MM.1S (cell line): ENCODE data around the gene DNLZ.

Source experiments
- DNase-seq: peaks from one replicate; pipeline ENCODE4 v3.0.0-alpha.2; 2015
- H2AFZ ChIP-seq: fragments of 300-600 bp; sonication (generic); 2 replicates; pipeline ENCODE4 v1.6.0; 2016; ENCODE audit warnings: antibody characterized with exemption, low read length
- H3F3A ChIP-seq: fragments of 300-600 bp; sonication (generic); 2 replicates; pipeline ENCODE4 v1.6.1; 2016; ENCODE audit warnings: mild to moderate bottlenecking, antibody characterized with exemption, low read length, moderate library complexity, mixed read lengths; ENCODE audit not compliant: insufficient read depth
- H3K27ac ChIP-seq: fragments of 300-600 bp; sonication (generic); 2 replicates; pipeline ENCODE4 v1.5.1; 2016; ENCODE audit warnings: mild to moderate bottlenecking, low read length
- H3K27me3 ChIP-seq: fragments of 300-600 bp; sonication (generic); replicated peaks from 2 replicates; pipeline ENCODE4 v1.6.0; 2016; ENCODE audit warnings: low read length; ENCODE audit not compliant: insufficient read depth
- H3K36me3 ChIP-seq: fragments of 300-600 bp; sonication (generic); replicated peaks from 2 replicates; pipeline ENCODE4 v1.6.1; 2016; ENCODE audit warnings: mild to moderate bottlenecking, low read length, mixed read lengths; ENCODE audit not compliant: insufficient read depth
- H3K4me1 ChIP-seq: fragments of 300-600 bp; sonication (generic); 2 replicates; pipeline ENCODE4 v1.6.1; 2016; ENCODE audit warnings: low read length, mixed read lengths
- H3K4me2 ChIP-seq: fragments of 300-600 bp; sonication (generic); 2 replicates; pipeline ENCODE4 v1.6.0; 2016; ENCODE audit warnings: low read depth, low read length
- H3K4me3 ChIP-seq: fragments of 300-600 bp; sonication (generic); 2 replicates; pipeline ENCODE4 v1.5.1; 2016; ENCODE audit warnings: low read length, mixed read lengths
- H3K79me2 ChIP-seq: fragments of 300-600 bp; sonication (generic); 2 replicates; pipeline ENCODE4 v1.6.1; 2016; ENCODE audit warnings: mixed run types, low read length, mixed read lengths
- H3K9ac ChIP-seq: fragments of 300-600 bp; sonication (generic); 2 replicates; pipeline ENCODE4 v1.6.1; 2016; ENCODE audit warnings: low read length, mixed read lengths
- H3K9me2 ChIP-seq: fragments of 300-600 bp; sonication (generic); replicated peaks from 2 replicates; pipeline ENCODE4 v1.6.1; 2016; ENCODE audit warnings: mild to moderate bottlenecking, low read length, mixed read lengths; ENCODE audit not compliant: insufficient read depth
- H3K9me3 ChIP-seq: fragments of 300-600 bp; sonication (generic); replicated peaks from 2 replicates; pipeline ENCODE4 v1.6.1; 2016; ENCODE audit warnings: mild to moderate bottlenecking, low read length, mixed read lengths; ENCODE audit not compliant: insufficient read depth
- H4K20me1 ChIP-seq: fragments of 300-600 bp; sonication (generic); 2 replicates; pipeline ENCODE4 v1.6.1; 2016; ENCODE audit warnings: mild to moderate bottlenecking, low read length, moderate library complexity, mixed read lengths; ENCODE audit not compliant: insufficient read depth
- EZH2 ChIP-seq: fragments of 300-600 bp; sonication (generic); optimal IDR thresholded peaks from 2 replicates; pipeline ENCODE3; 2017; ENCODE audit warnings: low read depth, mild to moderate bottlenecking, antibody characterized with exemption, low read length, mixed read lengths
- EZH2phosphoT487 ChIP-seq: fragments of 300-600 bp; sonication (generic); IDR thresholded peaks from 2 replicates; pipeline ENCODE4 v1.6.1; 2018; ENCODE audit warnings: antibody characterized with exemption, low read length
- TF ChIP-seq, protein P1 (sequence below): fragments of 300-600 bp; sonication (generic); IDR thresholded peaks from 2 replicates; pipeline ENCODE4 v1.5.1; 2016; ENCODE audit warnings: antibody characterized with exemption, low read length, mixed read lengths

DNLZ gene

DNA sequence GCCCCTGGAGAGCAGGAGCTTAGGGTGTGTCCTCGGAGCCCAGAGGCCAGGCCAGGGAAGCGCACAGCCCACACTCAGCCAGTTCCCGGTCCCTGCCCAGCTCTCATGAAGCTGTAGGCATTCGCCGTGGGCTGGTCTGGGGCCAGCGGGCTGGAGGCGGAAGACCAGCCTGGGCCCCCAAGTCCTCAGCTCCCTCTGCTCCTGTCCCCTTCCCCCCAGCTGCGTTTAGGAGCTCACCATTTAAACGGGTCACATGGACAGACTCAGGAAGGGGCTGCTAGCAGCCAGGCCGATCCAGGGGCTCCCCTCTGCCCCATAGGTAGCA, 17.4 kb downstream of the DNLZ start:
- H3K9ac ChIP-seq, result no peak overlapping the region
- H3K79me2 ChIP-seq, result no peaks in the 10 kb centered on the region
- peaks cover 98% of the 10 kb centered on the region for H3K27me3 ChIP-seq
- H3K27ac ChIP-seq, result no peak overlapping the region
- no peak overlapping the region for H2AFZ ChIP-seq
- H3K4me2 ChIP-seq, result no peak overlapping the region
- no peak for TF ChIP-seq EZH2phosphoT487
- TF ChIP-seq EZH2, result no peak
- TF ChIP-seq, protein P1, sequence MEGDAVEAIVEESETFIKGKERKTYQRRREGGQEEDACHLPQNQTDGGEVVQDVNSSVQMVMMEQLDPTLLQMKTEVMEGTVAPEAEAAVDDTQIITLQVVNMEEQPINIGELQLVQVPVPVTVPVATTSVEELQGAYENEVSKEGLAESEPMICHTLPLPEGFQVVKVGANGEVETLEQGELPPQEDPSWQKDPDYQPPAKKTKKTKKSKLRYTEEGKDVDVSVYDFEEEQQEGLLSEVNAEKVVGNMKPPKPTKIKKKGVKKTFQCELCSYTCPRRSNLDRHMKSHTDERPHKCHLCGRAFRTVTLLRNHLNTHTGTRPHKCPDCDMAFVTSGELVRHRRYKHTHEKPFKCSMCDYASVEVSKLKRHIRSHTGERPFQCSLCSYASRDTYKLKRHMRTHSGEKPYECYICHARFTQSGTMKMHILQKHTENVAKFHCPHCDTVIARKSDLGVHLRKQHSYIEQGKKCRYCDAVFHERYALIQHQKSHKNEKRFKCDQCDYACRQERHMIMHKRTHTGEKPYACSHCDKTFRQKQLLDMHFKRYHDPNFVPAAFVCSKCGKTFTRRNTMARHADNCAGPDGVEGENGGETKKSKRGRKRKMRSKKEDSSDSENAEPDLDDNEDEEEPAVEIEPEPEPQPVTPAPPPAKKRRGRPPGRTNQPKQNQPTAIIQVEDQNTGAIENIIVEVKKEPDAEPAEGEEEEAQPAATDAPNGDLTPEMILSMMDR, result no peak
- no peaks in the 10 kb centered on the region for H3K9me3 ChIP-seq
- H3K9me2 ChIP-seq, result no peaks in the 10 kb centered on the region
- H3K36me3 ChIP-seq, result no peaks in the 10 kb centered on the region
- H3K4me1 ChIP-seq, result no peaks in the 10 kb centered on the region
- H3K4me3 ChIP-seq, result no peak overlapping the region
- H3F3A ChIP-seq, result no peaks in the 10 kb centered on the region
- H4K20me1 ChIP-seq, result no peaks in the 10 kb centered on the region
- DNase-seq, result no peak

DNA sequence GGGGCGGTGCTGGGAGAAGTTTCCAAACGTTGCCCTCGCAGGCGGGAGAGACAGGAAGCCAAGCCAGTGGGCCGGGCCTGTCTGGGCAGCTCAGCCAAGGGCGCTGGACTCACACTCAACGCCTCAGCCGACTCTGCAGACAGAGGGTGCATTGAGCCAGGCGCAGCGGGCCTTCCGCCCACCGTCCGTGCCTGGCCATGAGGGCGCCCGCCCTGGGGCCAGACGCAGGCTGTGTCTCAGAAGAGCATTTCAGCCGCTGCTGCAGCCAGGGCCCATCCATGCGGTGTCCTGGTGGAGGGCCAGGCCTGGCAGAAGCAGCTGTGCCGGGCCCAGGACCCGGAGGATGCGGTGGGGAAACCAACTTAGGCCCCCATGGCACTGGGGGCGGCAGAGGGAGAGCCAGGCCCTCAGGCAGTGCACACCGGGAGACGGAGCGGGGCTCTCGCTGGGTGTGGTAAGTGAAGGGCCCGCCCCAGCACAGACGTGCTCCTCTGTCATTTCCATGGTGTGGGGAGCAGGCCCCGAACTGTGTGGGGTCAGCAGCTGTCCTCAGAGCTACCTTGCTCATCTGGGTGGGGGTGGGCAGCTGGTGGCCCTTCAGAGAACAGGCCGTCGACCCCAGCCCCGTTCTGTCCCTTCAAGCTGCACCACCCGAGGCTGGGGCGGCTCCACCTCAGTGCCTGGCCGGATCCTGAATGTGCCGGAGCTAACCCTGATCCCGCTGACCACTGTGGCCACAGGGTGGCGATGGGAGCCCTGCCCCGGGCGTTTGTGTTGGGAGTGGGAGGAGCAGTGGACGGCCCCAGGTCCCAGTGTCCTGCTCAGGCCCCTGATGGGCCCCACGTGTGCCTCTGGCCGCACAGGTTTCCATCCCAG, 18.0 kb downstream of the DNLZ start:
- no peak for DNase-seq
- H3K27me3 ChIP-seq, result peaks cover 98% of the 10 kb centered on the region
- H3K27ac ChIP-seq, result no peak overlapping the region
- no peak overlapping the region for H3K4me2 ChIP-seq
- no peaks in the 10 kb centered on the region for H3F3A ChIP-seq
- H3K9ac ChIP-seq, result no peak overlapping the region
- H3K4me3 ChIP-seq, result no peak overlapping the region
- H4K20me1 ChIP-seq, result no peaks in the 10 kb centered on the region
- no peaks in the 10 kb centered on the region for H3K79me2 ChIP-seq
- no peaks in the 10 kb centered on the region for H3K36me3 ChIP-seq
- no peaks in the 10 kb centered on the region for H3K4me1 ChIP-seq
- no peak for TF ChIP-seq EZH2
- TF ChIP-seq, protein P1, result no peak
- no peak for TF ChIP-seq EZH2phosphoT487
- H3K9me3 ChIP-seq, result no peaks in the 10 kb centered on the region
- H2AFZ ChIP-seq, result no peak overlapping the region
- no peaks in the 10 kb centered on the region for H3K9me2 ChIP-seq

DNA sequence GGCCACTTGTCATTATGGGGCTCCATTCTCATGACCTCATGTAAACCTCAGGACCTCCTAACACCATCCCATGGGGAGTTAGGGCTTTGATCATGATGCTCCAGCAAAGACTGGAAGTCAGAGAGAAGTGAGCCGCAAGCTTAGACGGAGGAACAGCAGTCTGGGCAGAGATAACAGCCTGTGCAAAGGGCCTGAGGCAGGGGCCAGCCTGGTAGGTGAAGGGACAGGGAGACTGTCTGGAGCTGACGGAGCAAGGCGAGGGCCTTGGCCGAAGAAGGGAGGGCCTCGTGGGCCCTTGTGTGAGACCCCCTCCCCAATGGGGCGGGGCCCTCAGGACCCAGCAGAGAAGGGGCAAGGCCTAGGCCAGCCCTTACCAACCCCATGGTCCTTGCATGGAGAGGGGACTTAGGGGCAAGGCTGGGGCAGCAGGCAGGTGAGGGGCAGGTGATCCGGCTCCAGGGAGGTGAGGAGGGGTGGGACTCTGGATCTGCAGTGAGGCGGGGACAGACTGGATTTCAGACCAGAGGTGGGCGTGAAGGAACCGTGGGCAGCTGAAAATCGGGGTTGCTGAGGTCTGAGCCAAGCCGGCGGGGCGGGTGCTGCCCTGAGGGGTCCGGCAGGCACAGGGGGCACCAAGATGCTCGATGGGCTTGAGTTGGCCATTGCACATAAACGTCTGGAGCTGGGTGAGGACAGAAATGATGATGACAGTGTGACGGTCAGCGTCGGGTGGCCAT, 18.8 kb downstream of the DNLZ start:
- H3K9ac ChIP-seq, result no peak overlapping the region
- no peaks in the 10 kb centered on the region for H3F3A ChIP-seq
- H3K36me3 ChIP-seq, result no peaks in the 10 kb centered on the region
- no peaks in the 10 kb centered on the region for H3K4me1 ChIP-seq
- no peak overlapping the region for H2AFZ ChIP-seq
- TF ChIP-seq EZH2 (no peak), EZH2phosphoT487 (no peak)
- TF ChIP-seq, protein P1, result no peak
- H3K27me3 ChIP-seq, result peaks cover 98% of the 10 kb centered on the region
- no peaks in the 10 kb centered on the region for H4K20me1 ChIP-seq
- DNase-seq, result no peak
- H3K79me2 ChIP-seq, result no peaks in the 10 kb centered on the region
- no peak overlapping the region for H3K4me3 ChIP-seq
- H3K4me2 ChIP-seq, result no peak overlapping the region
- H3K27ac ChIP-seq, result no peak overlapping the region
- no peaks in the 10 kb centered on the region for H3K9me3 ChIP-seq
- H3K9me2 ChIP-seq, result no peaks in the 10 kb centered on the region
